Spleen (tissue), 11 donors: ENCODE data around the gene COQ8A. TPM values are rescaled to one million over a fixed set of nuclear protein-coding genes. Genes with fewer than 3 reads are reported as not detected.

Experiments
- DNase-seq: peaks from one replicate; pipeline ENCODE4 v3.0.0-alpha.2; 2020
- H3K27ac ChIP-seq, 8 donors: fragments of 200-600 bp; sonication (generic) in 7 of 8; 1 replicate in 4 of 8; 2 replicates in 4 of 8; pipeline versions ENCODE4 v1.5.0 to v1.8.0; 2016 to 2021; ENCODE audit warnings: inconsistent platforms in 4 of 8, mild to moderate bottlenecking in 4 of 8, moderate library complexity in 1 of 8
- H3K27me3 ChIP-seq, 7 donors: fragments of 200-600 bp; sonication (generic) in 6 of 7; replicated peaks in 1 of 7; 1 replicate in 4 of 7; 2 replicates in 3 of 7; pipeline versions ENCODE4 v1.5.0 to v1.8.0; 2016 to 2021; ENCODE audit warnings: inconsistent platforms in 3 of 7, mild to moderate bottlenecking in 1 of 7
- H3K36me3 ChIP-seq, 6 donors: fragments of 200-600 bp; sonication (generic) in 5 of 6; 1 replicate in 4 of 6; 2 replicates in 2 of 6; pipeline versions ENCODE4 v1.5.0 to v1.8.0; 2016 to 2021; ENCODE audit warnings: inconsistent platforms in 2 of 6
- H3K4me1 ChIP-seq, 6 donors: fragments of 200-600 bp; sonication (generic) in 5 of 6; 1 replicate in 3 of 6; 2 replicates in 3 of 6; pipeline versions ENCODE4 v1.5.0 to v1.8.0; 2016 to 2021; ENCODE audit warnings: inconsistent platforms in 3 of 6
- H3K4me3 ChIP-seq, 8 donors: fragments of 200-600 bp; sonication (generic) in 7 of 8; 1 replicate in 4 of 8; 2 replicates in 4 of 8; pipeline versions ENCODE4 v1.5.0 to v1.8.0; 2016 to 2021; ENCODE audit warnings: inconsistent platforms in 4 of 8, mild to moderate bottlenecking in 4 of 8, moderate library complexity in 2 of 8
- H3K9me3 ChIP-seq, 8 donors: fragments of 200-600 bp; sonication (generic) in 7 of 8; 1 replicate in 4 of 8; 2 replicates in 4 of 8; pipeline versions ENCODE4 v1.5.0 to v1.8.0; 2016 to 2021; ENCODE audit warnings: inconsistent platforms in 4 of 8
- POLR2A ChIP-seq, 3 donors: fragments of 450-650 bp; IDR thresholded peaks; one replicate each; pipeline ENCODE4 v1.5.1; 2017; ENCODE audit warnings: antibody characterized with exemption in 3 of 3, mild to moderate bottlenecking in 1 of 3
- POLR2AphosphoS5 ChIP-seq, 3 donors: sonication (generic); formaldehyde crosslinking; IDR thresholded peaks; one replicate each; pipeline ENCODE4 v1.5.1; 2017; ENCODE audit warnings: antibody characterized with exemption in 3 of 3
- WGBS, 5 donors: extraction: QIAGEN DNeasy Blood & Tissue Kit in 3 of 5; methylation state at CpG; one replicate each; pipeline versions ENCODE4 v1.1.5 to v1.1.7; 2013 to 2018; 5-methylcytosine and 5-hydroxymethylcytosine counted together
- intact Hi-C: fragments of 100-400 bp; cut with DNase I; formaldehyde crosslinking; loops from one replicate; pipeline ENCODE4 v1.15.0; 2023; ENCODE audit warnings: low total_unique reads
- polyA plus RNA-seq, 3 donors: library from polyadenylated mRNA; stranded (reverse); fragments of 200-250 nt; gene quantifications; one replicate each; pipeline ENCODE4 v1.2.1, GENCODE V29; 2013
- total RNA-seq, 7 donors: library from RNA; depleted of rRNA in 3 of 7; stranded (reverse); fragments of >200 nt in 3 of 7; fragmentation: NEBNext Ultra II Directional in 4 of 7; extraction: Animal tissue kit (Norgen Biotek cat#: 25700) in 4 of 7; gene quantifications; one replicate each; pipeline versions ENCODE4 v1.1.0 to v1.2.1, GENCODE V29; 2016 to 2021
- TF ChIP-seq, protein P1 (sequence below), 11 experiments: fragments of 200-600 bp in 7 of 11; fragments of 450-650 bp in 4 of 11; sonication (generic) in 4 of 11; IDR thresholded peaks in 8 of 11; conservative IDR thresholded peaks in 3 of 11; 1 replicate in 7 of 11; 2 replicates in 4 of 11; pipeline versions ENCODE4 v1.4.0 to v1.8.0; 2016 to 2021; ENCODE audit warnings: antibody characterized with exemption in 11 of 11, inconsistent platforms in 4 of 11, mild to moderate bottlenecking in 1 of 11
- donor health status: healthy with polysubstance abuse.
- donor health status: DM: no; HTN: no; CAD: no; lungs with moderate emphysema.
- donor health status: DM: no; HTN: no; CAD: no.
- donor health status: Bipolar disorder and iron deficiency.
- donor health status: healthy.
- donor health status: DM: no; HTN: no; CAD: no.
- donor health status: DM: yes; HTN: yes; CAD: no.

The COQ8A gene
- total and polyA plus RNA-seq, 10 donors, result 31.0 to 59.4 (median 41.2) TPM

GRCh38 chr1:226976276-226976977 is 36.3 kb downstream of the COQ8A start:
- H3K36me3 ChIP-seq, result peaks cover 0 to 92% (median 12%) of the 10 kb centered on the region in 6 donors
- TF ChIP-seq, protein P1, sequence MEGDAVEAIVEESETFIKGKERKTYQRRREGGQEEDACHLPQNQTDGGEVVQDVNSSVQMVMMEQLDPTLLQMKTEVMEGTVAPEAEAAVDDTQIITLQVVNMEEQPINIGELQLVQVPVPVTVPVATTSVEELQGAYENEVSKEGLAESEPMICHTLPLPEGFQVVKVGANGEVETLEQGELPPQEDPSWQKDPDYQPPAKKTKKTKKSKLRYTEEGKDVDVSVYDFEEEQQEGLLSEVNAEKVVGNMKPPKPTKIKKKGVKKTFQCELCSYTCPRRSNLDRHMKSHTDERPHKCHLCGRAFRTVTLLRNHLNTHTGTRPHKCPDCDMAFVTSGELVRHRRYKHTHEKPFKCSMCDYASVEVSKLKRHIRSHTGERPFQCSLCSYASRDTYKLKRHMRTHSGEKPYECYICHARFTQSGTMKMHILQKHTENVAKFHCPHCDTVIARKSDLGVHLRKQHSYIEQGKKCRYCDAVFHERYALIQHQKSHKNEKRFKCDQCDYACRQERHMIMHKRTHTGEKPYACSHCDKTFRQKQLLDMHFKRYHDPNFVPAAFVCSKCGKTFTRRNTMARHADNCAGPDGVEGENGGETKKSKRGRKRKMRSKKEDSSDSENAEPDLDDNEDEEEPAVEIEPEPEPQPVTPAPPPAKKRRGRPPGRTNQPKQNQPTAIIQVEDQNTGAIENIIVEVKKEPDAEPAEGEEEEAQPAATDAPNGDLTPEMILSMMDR (IDR thresholded peaks at IDR 0.05 in 8 of 11, conservative IDR thresholded peaks at IDR 0.05 in 3 of 11), result no peak
- no peak for TF ChIP-seq POLR2AphosphoS5 (IDR thresholded peaks at IDR 0.05)
- TF ChIP-seq POLR2A (IDR thresholded peaks at IDR 0.05), result no peak
- DNase-seq, result no peak
- intact Hi-C loops, result no loop called here
- no peak overlapping the region for H3K27ac ChIP-seq
- peaks cover 0 to 9% (median 6%) of the 10 kb centered on the region in 8 donors for H3K9me3 ChIP-seq
- peaks cover 0 to 47% (median 27%) of the 10 kb centered on the region in 6 donors for H3K4me1 ChIP-seq
- WGBS, 5 donors, result 93 to 97% (median 95%) methylated on average over 23 to 34 of the region's 34 CpGs
- H3K4me3 ChIP-seq, result no peak overlapping the region
- H3K27me3 ChIP-seq, result no peaks in the 10 kb centered on the region

DNA sequence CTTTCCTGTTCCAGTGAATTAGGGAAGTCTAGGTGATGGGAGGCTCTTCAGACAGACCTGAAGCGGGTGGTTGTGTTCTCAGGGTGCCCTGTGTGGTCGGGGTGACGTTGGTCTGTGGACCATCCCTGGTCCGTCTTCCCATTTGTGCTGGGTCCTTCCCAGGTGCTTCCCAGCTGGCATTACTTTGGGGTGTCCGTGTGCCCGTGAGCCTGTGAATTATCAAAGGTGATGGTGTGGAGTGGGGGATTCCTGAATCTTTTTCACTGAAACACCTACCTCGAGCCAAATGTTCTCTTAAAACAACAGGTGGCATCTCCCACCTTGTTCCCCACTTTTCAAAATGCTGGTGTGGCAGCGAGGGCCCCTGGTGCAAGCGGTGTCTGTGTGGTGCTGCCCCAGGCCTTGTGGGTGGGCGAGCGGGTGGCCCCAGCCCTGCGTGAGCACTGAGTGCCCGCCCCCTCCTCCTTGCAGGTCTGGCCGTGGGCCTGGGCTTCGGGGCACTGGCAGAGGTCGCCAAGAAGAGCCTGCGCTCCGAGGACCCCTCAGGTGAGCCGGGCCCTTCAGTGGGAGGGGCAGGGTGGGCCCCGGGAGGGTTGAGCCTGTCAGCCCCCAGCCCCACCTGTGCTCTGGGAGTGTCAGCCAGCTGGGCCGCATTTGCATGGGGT is 37.0 kb downstream of the COQ8A start:
- peaks cover 0 to 2% (median 0%) of the 10 kb centered on the region in 8 donors for H3K9me3 ChIP-seq
- H3K27ac ChIP-seq, result no peak overlapping the region
- 86 to 94% (median 90%) methylated on average over 5 to 21 of the region's 21 CpGs for WGBS, 5 donors
- H3K27me3 ChIP-seq, result no peaks in the 10 kb centered on the region
- H3K36me3 ChIP-seq, result peaks cover 0 to 92% (median 17%) of the 10 kb centered on the region in 6 donors
- H3K4me3 ChIP-seq, result no peak overlapping the region
- peaks cover 0 to 47% (median 27%) of the 10 kb centered on the region in 6 donors for H3K4me1 ChIP-seq
- intact Hi-C loops, result no loop called here
- DNase-seq, result no peak
- TF ChIP-seq POLR2AphosphoS5 (IDR thresholded peaks at IDR 0.05) (peak in 1 of 3 donors; percentile 10), POLR2A (IDR thresholded peaks at IDR 0.05) (no peak)
- TF ChIP-seq, protein P1 (IDR thresholded peaks at IDR 0.05 in 8 of 11, conservative IDR thresholded peaks at IDR 0.05 in 3 of 11), result no peak

GRCh38 chr1:226977643-226978431 is 37.7 kb downstream of the COQ8A start:
- peaks cover 0 to 95% (median 24%) of the 10 kb centered on the region in 6 donors for H3K36me3 ChIP-seq
- H3K27ac ChIP-seq, result no peak overlapping the region
- DNase-seq, result peak; percentile 35
- H3K4me3 ChIP-seq, result no peak overlapping the region
- H3K9me3 ChIP-seq, result no peaks in the 10 kb centered on the region
- H3K27me3 ChIP-seq, result no peaks in the 10 kb centered on the region
- intact Hi-C loops, result no loop called here
- no peak for TF ChIP-seq POLR2A (IDR thresholded peaks at IDR 0.05)
- no peak for TF ChIP-seq POLR2AphosphoS5 (IDR thresholded peaks at IDR 0.05)
- TF ChIP-seq, protein P1 (IDR thresholded peaks at IDR 0.05 in 8 of 11, conservative IDR thresholded peaks at IDR 0.05 in 3 of 11), result no peak
- peaks cover 0 to 45% (median 26%) of the 10 kb centered on the region in 6 donors for H3K4me1 ChIP-seq
- 90 to 95% (median 94%) methylated on average over 18 to 20 of the region's 20 CpGs for WGBS, 5 donors
